Left kidney (tissue), 2 donors: Measurements from ENCODE around the gene SRBD1. TPM values are rescaled to one million over a fixed set of nuclear protein-coding genes. Genes with fewer than 3 reads are reported as not detected.

Experiments used
- DNase-seq: peaks from one replicate; pipeline ENCODE4 v3.0.0-alpha.2; 2013
- polyA plus RNA-seq: library from polyadenylated mRNA; unstranded; fragments of 120-200 nt; gene quantifications from one replicate; pipeline ENCODE4 v1.2.1, GENCODE V29; 2013; ENCODE audit not compliant: insufficient read length

Gene SRBD1
- polyA plus RNA-seq, 1 donor, result 27.3 TPM

GRCh38 chr2:45634223-45634622 lies 23.2 kb upstream of the SRBD1 start:
- no peak for DNase-seq

- DNase-seq, result no peak
These were observed 20.9 kb upstream of the SRBD1 start for GRCh38 chr2:45631955-45632354.

- no peak for DNase-seq
These were observed 20.3 kb upstream of the SRBD1 start for GRCh38 chr2:45631319-45631718.

- no peak for DNase-seq
These were observed 18.9 kb upstream of the SRBD1 start for GRCh38 chr2:45629971-45630370.

GRCh38 chr2:45627911-45628310 lies 16.8 kb upstream of the SRBD1 start:
- DNase-seq, result no peak

- DNase-seq, result no peak
These were observed 15.5 kb upstream of the SRBD1 start for GRCh38 chr2:45626387-45627221.

GRCh38 chr2:45625824-45626223 lies 14.8 kb upstream of the SRBD1 start:
- no peak for DNase-seq

GRCh38 chr2:45623098-45623497 lies 12.0 kb upstream of the SRBD1 start:
- DNase-seq, result no peak

GRCh38 chr2:45622336-45623075 lies 11.4 kb upstream of the SRBD1 start:
- DNase-seq, result no peak

- DNase-seq, result no peak
These were observed 6.4 kb upstream of the SRBD1 start for GRCh38 chr2:45617496-45617895.

- DNase-seq, result no peak
These were observed 5.8 kb upstream of the SRBD1 start for GRCh38 chr2:45616658-45617411.

GRCh38 chr2:45614871-45615415 lies 3.9 kb upstream of the SRBD1 start:
- DNase-seq, result no peak

- no peak for DNase-seq
These were observed 3.3 kb upstream of the SRBD1 start for GRCh38 chr2:45614330-45614729.

- no peak for DNase-seq
These were observed 1.7 kb upstream of the SRBD1 start for GRCh38 chr2:45612731-45613130.

GRCh38 chr2:45612285-45612684 lies 1.2 kb upstream of the SRBD1 start:
- no peak for DNase-seq

GRCh38 chr2:45610281-45611019 lies 617 bp downstream of the SRBD1 start:
- DNase-seq, result peak; percentile 78

GRCh38 chr2:45607701-45608100 lies 3.4 kb downstream of the SRBD1 start:
- DNase-seq, result no peak

- DNase-seq, result no peak
These were observed 4.3 kb downstream of the SRBD1 start for GRCh38 chr2:45606796-45607195.

- DNase-seq, result no peak
These were observed 6.0 kb downstream of the SRBD1 start for GRCh38 chr2:45605116-45605515.

- DNase-seq, result no peak
These were observed 8.4 kb downstream of the SRBD1 start for GRCh38 chr2:45602624-45603023.

GRCh38 chr2:45598545-45598944 lies 12.5 kb downstream of the SRBD1 start:
- no peak for DNase-seq

GRCh38 chr2:45596761-45597160 lies 14.3 kb downstream of the SRBD1 start:
- DNase-seq, result no peak
